Ascending aorta (tissue), 2 donors: ENCODE measurements around the gene DIAPH2. TPM values are rescaled to one million over a fixed set of nuclear protein-coding genes. Genes with fewer than 3 reads are reported as not detected.
A peak's percentile ranks its signal among the peaks of the same experiment; 100 is the strongest.

Experiments used
- DNase-seq, 2 donors: peaks; one replicate each; pipeline ENCODE4 v3.0.0-alpha.2; 2019; ENCODE audit warnings: low spot score in 2 of 2
- H3K27ac ChIP-seq, 2 donors: fragments of 200-600 bp; sonication (generic); one replicate each; pipeline ENCODE4 v1.5.1; 2016 to 2017; ENCODE audit warnings: mild to moderate bottlenecking in 1 of 2
- H3K27me3 ChIP-seq: fragments of 200-600 bp; sonication (generic); one replicate; pipeline ENCODE4 v1.5.1; 2017
- H3K36me3 ChIP-seq, 2 donors: fragments of 200-600 bp; sonication (generic); one replicate each; pipeline ENCODE4 v1.5.1; 2016
- H3K4me1 ChIP-seq, 2 donors: fragments of 200-600 bp; sonication (generic); one replicate each; pipeline ENCODE4 v1.5.1; 2016 to 2017; ENCODE audit warnings: mild to moderate bottlenecking in 1 of 2
- H3K4me3 ChIP-seq, 2 donors: fragments of 200-600 bp; sonication (generic); one replicate each; pipeline ENCODE4 v1.5.1; 2016 to 2017; ENCODE audit warnings: mild to moderate bottlenecking in 1 of 2
- H3K9me3 ChIP-seq, 2 donors: fragments of 200-600 bp; sonication (generic); one replicate each; pipeline ENCODE4 v1.5.1; 2016
- CTCF ChIP-seq, 3 experiments: fragments of 200-600 bp in 2 of 3; fragments of 450-650 bp in 1 of 3; sonication (generic) in 2 of 3; IDR thresholded peaks; one replicate each; pipeline ENCODE4 v1.5.1; 2016 to 2019; ENCODE audit warnings: antibody characterized with exemption in 3 of 3, mild to moderate bottlenecking in 1 of 3, moderate library complexity in 1 of 3
- intact Hi-C: fragments of 100-400 bp; cut with DNase I; formaldehyde crosslinking; loops from one replicate; pipeline ENCODE4 v1.15.1; 2023
- total RNA-seq: library from RNA; depleted of rRNA; stranded (reverse); fragments of >200 nt; gene quantifications from one replicate; pipeline ENCODE4 v1.1.0, GENCODE V29; 2016

DIAPH2 gene
- total RNA-seq, 1 donor from 2014 or later, result 27.9 TPM

- no peak overlapping the region for H3K27ac ChIP-seq
- no peaks in the 10 kb centered on the region for H3K36me3 ChIP-seq
- no peak for TF ChIP-seq CTCF (IDR thresholded peaks at IDR 0.05)
- no peak overlapping the region for H3K4me3 ChIP-seq
- H3K4me1 ChIP-seq, result no peaks in the 10 kb centered on the region
- intact Hi-C loops, result no loop called here
- no peaks in the 10 kb centered on the region for H3K27me3 ChIP-seq
- no peaks in the 10 kb centered on the region for H3K9me3 ChIP-seq
- no peak for DNase-seq
Observed at GRCh38 chrX:96761566-96761965, 76.9 kb downstream of the DIAPH2 start.

GRCh38 chrX:96763608-96764007 is 79.0 kb downstream of the DIAPH2 start:
- H3K4me3 ChIP-seq, result no peak overlapping the region
- no peaks in the 10 kb centered on the region for H3K36me3 ChIP-seq
- no peaks in the 10 kb centered on the region for H3K27me3 ChIP-seq
- DNase-seq, result no peak
- no peak overlapping the region for H3K27ac ChIP-seq
- no peaks in the 10 kb centered on the region for H3K4me1 ChIP-seq
- no peak for TF ChIP-seq CTCF (IDR thresholded peaks at IDR 0.05)
- intact Hi-C loops, result no loop called here
- no peaks in the 10 kb centered on the region for H3K9me3 ChIP-seq

GRCh38 chrX:96764864-96765263 is 80.2 kb downstream of the DIAPH2 start:
- Histone ChIP-seq H3K9me3 (no peaks in the 10 kb centered on the region), H3K36me3 (no peaks in the 10 kb centered on the region), H3K27ac (no peak overlapping the region), H3K27me3 (no peaks in the 10 kb centered on the region), H3K4me1 (no peaks in the 10 kb centered on the region), H3K4me3 (no peak overlapping the region)
- intact Hi-C loops, result no loop called here
- no peak for TF ChIP-seq CTCF (IDR thresholded peaks at IDR 0.05)
- DNase-seq, result no peak

- DNase-seq, result no peak
- intact Hi-C loops, result no loop called here
- no peak overlapping the region for H3K27ac ChIP-seq
- no peaks in the 10 kb centered on the region for H3K9me3 ChIP-seq
- H3K4me1 ChIP-seq, result no peaks in the 10 kb centered on the region
- peak; percentile 4 to 38 (median 35) for TF ChIP-seq CTCF (IDR thresholded peaks at IDR 0.05)
- H3K4me3 ChIP-seq, result no peak overlapping the region
- no peaks in the 10 kb centered on the region for H3K36me3 ChIP-seq
- H3K27me3 ChIP-seq, result no peaks in the 10 kb centered on the region
Observed at GRCh38 chrX:96770315-96770714, 85.7 kb downstream of the DIAPH2 start.

- intact Hi-C loops, result no loop called here
Observed at GRCh38 chrX:96771486-96771885, 86.8 kb downstream of the DIAPH2 start.

More at GRCh38 chrX:96771486-96771885, 86.8 kb downstream of the DIAPH2 start:
- TF ChIP-seq CTCF (IDR thresholded peaks at IDR 0.05), result no peak
- Histone ChIP-seq H3K4me3 (no peak overlapping the region), H3K9me3 (no peaks in the 10 kb centered on the region), H3K27me3 (no peaks in the 10 kb centered on the region), H3K4me1 (no peaks in the 10 kb centered on the region), H3K36me3 (no peaks in the 10 kb centered on the region), H3K27ac (no peak overlapping the region)
- DNase-seq, result no peak
